A549 (cell line): Measurements from ENCODE around the gene KEAP1. TPM values are rescaled to one million over a fixed set of nuclear protein-coding genes. Genes with fewer than 3 reads are reported as not detected.

ENCODE experiments used
- ATAC-seq, 2 experiments: fragments of 200-7000 bp in 1 of 2; fragments of >200 bp in 1 of 2; cut with Nextera tagmentation in 1 of 2; cut with Tn5 transposase in 1 of 2; 3 replicates each; pipeline versions ENCODE4 v1.8.0 to v1.9.1; 2018 to 2020; ENCODE audit warnings: mild to moderate bottlenecking in 1 of 2, moderate library complexity in 1 of 2
- CTCF ChIA-PET: fragments of 300-600 bp; sonication (Branson Sonifier 250); formaldehyde crosslinking; extraction: SDS; loops from one replicate; lab custom pipeline; 2021; ENCODE audit warnings: antibody characterized with exemption, inconsistent platforms; lab: Yijun Ruan, JAX
- POLR2A ChIA-PET: fragments of 350-600 bp; formaldehyde crosslinking; extraction: SDS; loops from one replicate; lab custom pipeline; 2021; ENCODE audit warnings: antibody characterized with exemption, inconsistent platforms; lab: Yijun Ruan, JAX
- DNase-seq, 2 experiments: peaks; one replicate each; pipeline versions ENCODE4 v3.0.0 to v3.0.0-alpha.2; 2011 to 2016; ENCODE audit warnings: low read depth in 1 of 2, low spot score in 1 of 2
- FAIRE-seq: peaks from 2 replicates; lab custom pipeline; 2011; peaks lifted over from hg19 to GRCh38; lab: Jason Lieb, UNC
- H3K27ac ChIP-seq, 2 experiments: fragments of >200 bp; sonication (Bioruptor Twin); formaldehyde crosslinking; 3 replicates each; pipeline ENCODE4 v1.5.1; 2016 to 2017
- H3K4me1 ChIP-seq: fragments of >200 bp; sonication (Bioruptor Twin); formaldehyde crosslinking; 3 replicates; pipeline ENCODE4 v1.6.1; 2016
- H3K4me2 ChIP-seq: fragments of >200 bp; sonication (Bioruptor Twin); formaldehyde crosslinking; 3 replicates; pipeline ENCODE4 v1.6.1; 2016
- H3K4me3 ChIP-seq: fragments of >200 bp; sonication (Bioruptor Twin); formaldehyde crosslinking; 3 replicates; pipeline ENCODE4 v1.5.1; 2016
- H3K9me3 ChIP-seq: fragments of >200 bp; sonication (Bioruptor Twin); formaldehyde crosslinking; 3 replicates; pipeline ENCODE4 v1.6.1; 2016
- ATOH8 ChIP-seq: fragments of 250-450 bp; sonication (Bioruptor Pico); IDR thresholded peaks from 2 replicates; pipeline ENCODE4 v1.5.0; 2020; ENCODE audit warnings: low read depth, mild to moderate bottlenecking, moderate library complexity
- CEBPB ChIP-seq, 2 experiments: fragments of >200 bp in 1 of 2; sonication (Bioruptor Twin) in 1 of 2; formaldehyde crosslinking in 1 of 2; IDR thresholded peaks; 2 replicates each; pipeline ENCODE4 v1.6.1; 2012 to 2016
- CHD4 ChIP-seq: fragments of 200-600 bp; sonication (generic); IDR thresholded peaks from 2 replicates; pipeline ENCODE4 v1.6.1; 2016; ENCODE audit warnings: antibody characterized with exemption, mild to moderate bottlenecking, borderline replicate concordance
- E2F6 ChIP-seq: IDR thresholded peaks from 2 replicates; pipeline ENCODE4 v1.6.1; 2012; ENCODE audit warnings: low read depth, borderline replicate concordance
- EHMT2 ChIP-seq: fragments of 200-600 bp; sonication (generic); IDR thresholded peaks from 2 replicates; pipeline ENCODE4 v1.6.1; 2016; ENCODE audit warnings: antibody characterized with exemption, low read depth, mild to moderate bottlenecking, moderate library complexity
- ELK1 ChIP-seq: fragments of 150-350 bp; IDR thresholded peaks from 2 replicates; pipeline ENCODE4 v1.6.1; 2014; ENCODE audit warnings: low read depth, mild to moderate bottlenecking, low read length
- FOXS1 ChIP-seq: fragments of 250-450 bp; sonication (Bioruptor Pico); IDR thresholded peaks from 2 replicates; pipeline ENCODE4 v1.5.0; 2020; ENCODE audit warnings: mild to moderate bottlenecking, moderate library complexity
- HEYL ChIP-seq: fragments of 250-450 bp; sonication (Bioruptor Pico); IDR thresholded peaks from 2 replicates; pipeline ENCODE4 v1.8.0; 2021; ENCODE audit warnings: mild to moderate bottlenecking, moderate library complexity
- HMGXB4 ChIP-seq: fragments of 250-450 bp; sonication (Bioruptor Pico); IDR thresholded peaks from 2 replicates; pipeline ENCODE4 v1.5.0; 2021; ENCODE audit warnings: mild to moderate bottlenecking, moderate library complexity, borderline replicate concordance
- JUN ChIP-seq, 2 experiments: fragments of >200 bp; sonication (Bioruptor Twin); formaldehyde crosslinking; IDR thresholded peaks; 2 replicates in 1 of 2; 3 replicates in 1 of 2; pipeline ENCODE4 v1.6.1; 2016 to 2017
- JUNB ChIP-seq: fragments of >200 bp; sonication (Bioruptor Twin); formaldehyde crosslinking; IDR thresholded peaks from 2 replicates; pipeline ENCODE4 v1.6.1; 2016
- KDM1A ChIP-seq: fragments of 200-600 bp; sonication (generic); IDR thresholded peaks from 2 replicates; pipeline ENCODE4 v1.6.1; 2016; ENCODE audit warnings: low read depth, mild to moderate bottlenecking
- KDM5A ChIP-seq: fragments of 200-600 bp; sonication (generic); IDR thresholded peaks from 2 replicates; pipeline ENCODE4 v1.6.1; 2016; ENCODE audit warnings: antibody characterized with exemption, mild to moderate bottlenecking
- MAFK ChIP-seq: fragments of 450-650 bp; IDR thresholded peaks from 2 replicates; pipeline ENCODE4 v1.6.1; 2014; ENCODE audit not compliant: partially characterized antibody
- MAZ ChIP-seq: fragments of 150-350 bp; IDR thresholded peaks from 2 replicates; pipeline ENCODE4 v1.6.1; 2014; ENCODE audit warnings: antibody characterized with exemption, low read depth, low read length, borderline replicate concordance
- NR3C1 ChIP-seq: fragments of >200 bp; sonication (Bioruptor Twin); formaldehyde crosslinking; IDR thresholded peaks from 3 replicates; pipeline ENCODE4 v1.6.1; 2017
- POLR2A ChIP-seq: IDR thresholded peaks from 2 replicates; pipeline ENCODE4 v1.6.1; 2012; ENCODE audit warnings: mild to moderate bottlenecking, low read length
- POLR2AphosphoS2 ChIP-seq: conservative IDR thresholded peaks from 2 replicates; pipeline ENCODE4 v1.6.1; 2012; ENCODE audit warnings: low read length, improper control_type of control experiment, inconsistent platforms
- RAD21 ChIP-seq, 2 experiments: fragments of >200 bp in 1 of 2; sonication (Bioruptor Twin) in 1 of 2; formaldehyde crosslinking in 1 of 2; IDR thresholded peaks in 1 of 2; conservative IDR thresholded peaks in 1 of 2; 2 replicates in 1 of 2; 3 replicates in 1 of 2; pipeline ENCODE4 v1.6.1; 2012 to 2018; ENCODE audit warnings: inconsistent platforms in 1 of 2
- REST ChIP-seq: fragments of 200-600 bp; sonication (generic); IDR thresholded peaks from 2 replicates; pipeline ENCODE4 v1.6.1; 2016; ENCODE audit warnings: antibody characterized with exemption, mild to moderate bottlenecking, moderate library complexity
- RFX5 ChIP-seq: fragments of 450-650 bp; IDR thresholded peaks from 2 replicates; pipeline ENCODE4 v1.7.1; 2014; ENCODE audit warnings: antibody characterized with exemption, mild to moderate bottlenecking, moderate library complexity
- TFCP2L1 ChIP-seq: fragments of 250-450 bp; sonication (Bioruptor Pico); IDR thresholded peaks from 2 replicates; pipeline ENCODE4 v1.5.0; 2021; ENCODE audit warnings: mild to moderate bottlenecking
- ZC3H11A ChIP-seq: fragments of 450-650 bp; IDR thresholded peaks from 2 replicates; pipeline ENCODE4 v1.6.1; 2014; ENCODE audit warnings: antibody characterized with exemption, mild to moderate bottlenecking
- ZNF302 ChIP-seq: fragments of 250-450 bp; sonication (Bioruptor Pico); IDR thresholded peaks from 2 replicates; pipeline ENCODE4 v1.9.0; 2021; ENCODE audit warnings: inconsistent platforms, mild to moderate bottlenecking, moderate library complexity
- whole genome bisulfite sequencing: methylation state at CpG from one replicate; pipeline ENCODE4 v1.1.6; 2017; ENCODE audit errors: missing lambda C conversion rate; 5-methylcytosine and 5-hydroxymethylcytosine counted together
- polyA plus RNA-seq, 4 experiments: library from polyadenylated mRNA; depleted of rRNA in 3 of 4; stranded (reverse); fragments of >200 nt; fragmentation: RNase III in 1 of 4; extraction: RNeasy Plus Mini Kit Qiagen cat#74134 plus additional on column Dnase treatment in 1 of 4; gene quantifications; 2 replicates in 3 of 4; 3 replicates in 1 of 4; pipeline ENCODE4 v1.2.3, GENCODE V29; 2011 to 2017
- TF ChIP-seq, protein P1 (sequence below): fragments of >200 bp; sonication (Bioruptor Twin); formaldehyde crosslinking; IDR thresholded peaks from 2 replicates; pipeline ENCODE4 v1.6.1; 2016
- TF ChIP-seq, protein P2 (sequence below): fragments of >200 bp; sonication (Bioruptor Twin); formaldehyde crosslinking; IDR thresholded peaks from 3 replicates; pipeline ENCODE4 v1.5.1; 2016

The KEAP1 gene
- polyA plus RNA-seq, 2 of the 4 experiments (the other 2 are of a cell fraction), result 49.3 to 67.7 TPM

GRCh38 chr19:10543420-10544241 lies 40.5 kb upstream of the KEAP1 start, which contains the start of gene ATG4D (continued):
- no peak for TF ChIP-seq HMGXB4 (CRISPR knock-in tag)
- no peak for TF ChIP-seq RFX5
- no peak for TF ChIP-seq RAD21 (conservative IDR thresholded peaks at IDR 0.05 in 1 of 2, IDR thresholded peaks at IDR 0.05 in 1 of 2)
- no peak for TF ChIP-seq POLR2AphosphoS2
- TF ChIP-seq JUN (IDR thresholded peaks at IDR 0.05), result peak in 1 of 2 experiments; percentile 62; a peak in 1 of 5 replicates
- no peak for TF ChIP-seq MAZ
- no peak for TF ChIP-seq KDM1A
- TF ChIP-seq KDM5A, result 0 out of 2 replicates have a peak, but pooled peaks have one; percentile 33
- no peak for TF ChIP-seq E2F6
- TF ChIP-seq, protein P1, sequence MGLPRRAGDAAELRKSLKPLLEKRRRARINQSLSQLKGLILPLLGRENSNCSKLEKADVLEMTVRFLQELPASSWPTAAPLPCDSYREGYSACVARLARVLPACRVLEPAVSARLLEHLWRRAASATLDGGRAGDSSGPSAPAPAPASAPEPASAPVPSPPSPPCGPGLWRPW, result no peak
- no peak for TF ChIP-seq EHMT2

DNA sequence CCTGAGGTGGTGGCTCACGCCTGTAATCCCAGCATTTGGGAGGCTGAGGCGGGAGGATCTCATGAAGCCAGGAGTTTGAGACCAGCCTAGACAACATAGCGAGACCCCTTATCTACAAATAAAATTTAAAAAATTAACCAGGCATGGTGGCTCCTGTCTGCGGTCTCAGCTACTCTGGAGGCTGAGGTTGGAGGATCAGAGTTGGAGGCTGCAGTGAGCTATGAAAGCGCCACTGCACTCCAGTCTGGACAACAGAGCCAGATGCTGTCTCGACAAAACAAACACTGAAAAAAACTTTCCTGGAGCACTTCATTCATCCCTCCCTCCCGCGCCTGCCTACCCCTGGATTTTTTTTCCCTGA lies 39.9 kb upstream of the KEAP1 start:
- peak overlapping the region in 1 of 2 experiments; percentile 99; a peak in 3 of 6 replicates for H3K27ac ChIP-seq
- FAIRE-seq, result no peak
- TF ChIP-seq FOXS1 (CRISPR knock-in tag), result no peak
- TF ChIP-seq REST, result no peak
- TF ChIP-seq, protein P2, sequence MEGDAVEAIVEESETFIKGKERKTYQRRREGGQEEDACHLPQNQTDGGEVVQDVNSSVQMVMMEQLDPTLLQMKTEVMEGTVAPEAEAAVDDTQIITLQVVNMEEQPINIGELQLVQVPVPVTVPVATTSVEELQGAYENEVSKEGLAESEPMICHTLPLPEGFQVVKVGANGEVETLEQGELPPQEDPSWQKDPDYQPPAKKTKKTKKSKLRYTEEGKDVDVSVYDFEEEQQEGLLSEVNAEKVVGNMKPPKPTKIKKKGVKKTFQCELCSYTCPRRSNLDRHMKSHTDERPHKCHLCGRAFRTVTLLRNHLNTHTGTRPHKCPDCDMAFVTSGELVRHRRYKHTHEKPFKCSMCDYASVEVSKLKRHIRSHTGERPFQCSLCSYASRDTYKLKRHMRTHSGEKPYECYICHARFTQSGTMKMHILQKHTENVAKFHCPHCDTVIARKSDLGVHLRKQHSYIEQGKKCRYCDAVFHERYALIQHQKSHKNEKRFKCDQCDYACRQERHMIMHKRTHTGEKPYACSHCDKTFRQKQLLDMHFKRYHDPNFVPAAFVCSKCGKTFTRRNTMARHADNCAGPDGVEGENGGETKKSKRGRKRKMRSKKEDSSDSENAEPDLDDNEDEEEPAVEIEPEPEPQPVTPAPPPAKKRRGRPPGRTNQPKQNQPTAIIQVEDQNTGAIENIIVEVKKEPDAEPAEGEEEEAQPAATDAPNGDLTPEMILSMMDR, result no peak
- TF ChIP-seq CHD4, result no peak
- no peak for TF ChIP-seq E2F6
- TF ChIP-seq JUNB, result no peak
- no peak for TF ChIP-seq ZNF302 (CRISPR knock-in tag)
- TF ChIP-seq ELK1, result no peak
- no peak for TF ChIP-seq POLR2A
- TF ChIP-seq NR3C1, result no peak
- no peak for TF ChIP-seq HEYL
- no peak for TF ChIP-seq CEBPB (IDR thresholded peaks at IDR 0.05)
- TF ChIP-seq TFCP2L1 (CRISPR knock-in tag), result no peak
- no peak for TF ChIP-seq ATOH8 (CRISPR knock-in tag)
- TF ChIP-seq KDM5A, result no peak
- TF ChIP-seq RFX5, result no peak
- no peak for TF ChIP-seq MAFK
- TF ChIP-seq ZC3H11A, result no peak
- TF ChIP-seq, all 56 proteins: peak for 0
- ChIA-PET CTCF (interaction anchor here (0.6 to 2.9 kb wide), 7 partner anchors 9 to 583 kb away, joined by 3 to 26 read pairs (median 6); partner anchors contain the start of genes CDKN2D, DNM2, KRI1 and S1PR5), POLR2A (interaction anchor here (0.7 kb wide), 1 partner anchor 10 kb away, joined by 5 read pairs; no protein-coding TSS in a partner anchor)
- Histone ChIP-seq H3K4me3 (peak overlapping the region; percentile 94), H3K4me2 (peak overlapping the region; percentile 66), H3K9me3 (no peaks in the 10 kb centered on the region), H3K4me1 (peaks cover 6% of the 10 kb centered on the region; the same call in 2 of the 3 replicates)
- no peak for DNase-seq
- 65% methylated on average over 8 of the region's 8 CpGs for WGBS
- ATAC-seq, result no peak
